HCT116 (cell line): ENCODE data around the gene TACC3. TPM values are rescaled to one million over a fixed set of nuclear protein-coding genes. Genes with fewer than 3 reads are reported as not detected.

Experiments used
- ATAC-seq: fragments of 200-7000 bp; cut with Tn5 transposase; 2 replicates; pipeline ENCODE4 v1.9.1; 2020; ENCODE audit warnings: mild to moderate bottlenecking, moderate library complexity
- BruUV-seq: library from RNA; stranded (reverse); fragments of 400-500 nt; replicated peaks from 2 replicates; lab custom pipeline; 2021; lab: Mats Ljungman, UMichigan
- CTCF ChIA-PET: fragments of 300-600 bp; sonication (Branson Sonifier 250); formaldehyde crosslinking; loops from one replicate; lab custom pipeline; 2021; ENCODE audit warnings: antibody characterized with exemption; lab: Charles Lee
- POLR2A ChIA-PET: fragments of 300-600, 350-600 bp; sonication (Branson Sonifier 250); formaldehyde crosslinking; loops from one replicate; lab custom pipeline; 2021; ENCODE audit warnings: antibody characterized with exemption; lab: Charles Lee
- RAD21 ChIA-PET, 2 experiments: fragments of 300-600 bp; sonication (Branson Sonifier 250); formaldehyde crosslinking; loops; one replicate each; lab custom pipeline; 2023; ENCODE audit warnings: low total read pairs in 2 of 2; ENCODE audit not compliant: uncharacterized antibody in 2 of 2, unreplicated experiment in 2 of 2, low non-redundant PET in 1 of 2; lab: Charles Lee
- DNase-seq: peaks from one replicate; pipeline ENCODE4 v3.0.0-alpha.2; 2010; ENCODE audit warnings: low read depth, low spot score
- H2AFZ ChIP-seq: fragments of 200-600 bp; shearing (Covaris generic), sonication (generic); 2 replicates; pipeline ENCODE4 v1.6.1; 2017; ENCODE audit warnings: low read depth, mixed run types, mixed read lengths, antibody characterized with exemption, low read length; ENCODE audit not compliant: poor library complexity, severe bottlenecking
- H3K27ac ChIP-seq: 2 replicates; pipeline ENCODE4 v1.5.1; 2012; ENCODE audit warnings: low read depth, low read length
- H3K27me3 ChIP-seq: fragments of 200-600 bp; sonication (generic); 2 replicates; pipeline ENCODE4 v1.6.1; 2016; ENCODE audit warnings: mixed run types, low read length, mixed read lengths; ENCODE audit not compliant: insufficient read depth
- H3K36me3 ChIP-seq, 2 experiments: fragments of 200-500 bp in 1 of 2; fragments of 200-600 bp in 1 of 2; sonication (Bioruptor generic) in 1 of 2; sonication (generic) in 1 of 2; 2 replicates each; pipeline versions ENCODE4 v1.5.1 to v1.6.1; 2014 to 2016; ENCODE audit warnings: low read length in 2 of 2, inconsistent platforms in 1 of 2, mixed read lengths in 1 of 2, mixed run types in 1 of 2; ENCODE audit not compliant: insufficient read depth in 2 of 2, control insufficient read depth in 1 of 2
- H3K4me1 ChIP-seq, 2 experiments: fragments of 200-600 bp in 1 of 2; sonication (generic) in 1 of 2; 2 replicates each; pipeline versions ENCODE4 v1.5.1 to v1.6.1; 2012 to 2017; ENCODE audit warnings: low read length in 2 of 2, inconsistent platforms in 1 of 2, mild to moderate bottlenecking in 1 of 2, mixed read lengths in 1 of 2, mixed run types in 1 of 2, moderate library complexity in 1 of 2; ENCODE audit not compliant: insufficient read depth in 2 of 2, control insufficient read depth in 1 of 2
- H3K4me2 ChIP-seq: fragments of 200-600 bp; sonication (generic); 2 replicates; pipeline ENCODE4 v1.6.1; 2017; ENCODE audit warnings: mixed run types, low read length, mixed read lengths
- H3K4me3 ChIP-seq, 2 experiments: fragments of 200-600 bp in 1 of 2; sonication (generic) in 1 of 2; replicated peaks in 1 of 2; 2 replicates each; pipeline ENCODE4 v1.5.1; 2011 to 2016; ENCODE audit warnings: low read length in 2 of 2, control low read depth in 1 of 2, low read depth in 1 of 2, mild to moderate bottlenecking in 1 of 2, mixed read lengths in 1 of 2, mixed run types in 1 of 2
- H3K79me2 ChIP-seq: fragments of 200-600 bp; sonication (generic); 2 replicates; pipeline ENCODE4 v1.6.1; 2017; ENCODE audit warnings: mild to moderate bottlenecking, mixed run types, low read length, moderate library complexity, mixed read lengths; ENCODE audit not compliant: insufficient read depth
- H3K9ac ChIP-seq: fragments of 200-600 bp; sonication (generic); 2 replicates; pipeline ENCODE4 v1.6.1; 2016; ENCODE audit warnings: low read length, mixed read lengths
- H3K9me2 ChIP-seq: fragments of 200-600 bp; sonication (generic), shearing (Covaris generic); 2 replicates; pipeline ENCODE4 v1.6.1; 2017; ENCODE audit warnings: mixed run types, mild to moderate bottlenecking, moderate library complexity; ENCODE audit not compliant: insufficient read depth
- H3K9me3 ChIP-seq, 2 experiments: fragments of 200-500 bp in 1 of 2; fragments of 200-600 bp in 1 of 2; sonication (Bioruptor generic) in 1 of 2; sonication (generic) in 1 of 2; 2 replicates each; pipeline ENCODE4 v1.6.1; 2014 to 2017; ENCODE audit warnings: low read length in 2 of 2, mixed read lengths in 2 of 2, inconsistent platforms in 1 of 2, low read depth in 1 of 2, mild to moderate bottlenecking in 1 of 2, mixed run types in 1 of 2, moderate library complexity in 1 of 2; ENCODE audit not compliant: control insufficient read depth in 1 of 2, insufficient read depth in 1 of 2
- H4K20me1 ChIP-seq: fragments of 200-600 bp; sonication (generic), shearing (Covaris generic); 2 replicates; pipeline ENCODE4 v1.6.1; 2017; ENCODE audit warnings: mixed run types, mild to moderate bottlenecking, moderate library complexity; ENCODE audit not compliant: insufficient read depth
- ELF1 ChIP-seq: IDR thresholded peaks from 2 replicates; pipeline ENCODE4 v1.6.1; 2012; ENCODE audit warnings: low read depth, borderline replicate concordance
- EZH2 ChIP-seq: fragments of 200-600 bp; sonication (generic); IDR thresholded peaks from 2 replicates; pipeline ENCODE4 v1.6.1; 2017; ENCODE audit warnings: antibody characterized with exemption, mixed run types
- EZH2phosphoT487 ChIP-seq: fragments of 200-600 bp; IDR thresholded peaks from 2 replicates; pipeline ENCODE4 v1.6.1; 2018; ENCODE audit warnings: antibody characterized with exemption, borderline replicate concordance
- FOSL1 ChIP-seq: IDR thresholded peaks from 2 replicates; pipeline ENCODE4 v1.6.1; 2012; ENCODE audit warnings: low read depth
- POLR2A ChIP-seq: IDR thresholded peaks from 2 replicates; pipeline ENCODE4 v1.7.0; 2011; ENCODE audit warnings: borderline replicate concordance; ENCODE audit not compliant: insufficient read depth, insufficient read length; ENCODE audit errors: extremely low read depth
- POLR2AphosphoS5 ChIP-seq: IDR thresholded peaks from 2 replicates; pipeline ENCODE4 v1.6.1; 2011; ENCODE audit warnings: mild to moderate bottlenecking, low read depth, low read length, moderate library complexity
- RAD21 ChIP-seq: IDR thresholded peaks from 2 replicates; pipeline ENCODE4 v1.6.1; 2012; ENCODE audit warnings: low read depth, mild to moderate bottlenecking
- REST ChIP-seq: IDR thresholded peaks from 2 replicates; pipeline ENCODE4 v1.6.1; 2012; ENCODE audit warnings: low read depth
- SIN3A ChIP-seq: IDR thresholded peaks from 2 replicates; pipeline ENCODE4 v1.6.1; 2012; ENCODE audit warnings: low read depth
- SP1 ChIP-seq: IDR thresholded peaks from 2 replicates; pipeline ENCODE4 v1.6.1; 2012; ENCODE audit warnings: low read depth
- SRF ChIP-seq: IDR thresholded peaks from 2 replicates; pipeline ENCODE4 v1.6.1; 2012; ENCODE audit warnings: low read depth
- YY1 ChIP-seq: IDR thresholded peaks from 2 replicates; pipeline ENCODE4 v1.6.1; 2011; ENCODE audit warnings: low read length, low read depth, moderate library complexity, mild to moderate bottlenecking; ENCODE audit not compliant: insufficient replicate concordance; ENCODE audit errors: extremely low read depth
- ZFX ChIP-seq: fragments of 450-650 bp; IDR thresholded peaks from 2 replicates; pipeline ENCODE4 v1.6.1; 2017
- ZNF274 ChIP-seq: fragments of 200-500 bp; sonication (Bioruptor generic); IDR thresholded peaks from 2 replicates; pipeline ENCODE4 v1.6.1; 2014; ENCODE audit warnings: mild to moderate bottlenecking, low read depth, low read length, inconsistent platforms
- intact Hi-C: fragments of 100-400 bp; cut with micrococcal nuclease; formaldehyde crosslinking; loops from 2 replicates; pipeline ENCODE4 v1.10.0; 2022
- total RNA-seq: library from RNA; stranded (reverse); gene quantifications from one replicate; pipeline ENCODE4 v1.2.1, GENCODE V29; 2021; ENCODE audit not compliant: unreplicated experiment
- TF ChIP-seq, protein P1 (sequence below): IDR thresholded peaks from 2 replicates; pipeline ENCODE4 v1.6.1; 2012

TACC3 gene
- total RNA-seq, 1 experiment from 2014 or later = 106 TPM

GRCh38 chr4:1777822-1778641 lies 56.7 kb downstream of the TACC3 start:
- RAD21 ChIA-PET = no interaction called here
- POLR2A ChIA-PET = interaction anchor here (0.6 to 1.4 kb wide), 3 partner anchors 14 to 28 kb away, joined by 3 to 4 read pairs (median 3); partner anchors contain the start of gene FGFR3
- peaks cover 11 to 21% of the 10 kb centered on the region in 2 experiments; a peak in 3 of 4 replicates for H3K4me1 ChIP-seq
- no peak for DNase-seq
- CTCF ChIA-PET = interaction anchor here (2.3 kb wide), 1 partner anchor 10 kb away, joined by 8 read pairs; no protein-coding TSS in a partner anchor
- no TSS peak for BruUV-seq
- peak; percentile 66 for ATAC-seq
- TF ChIP-seq SP1 = no peak
- TF ChIP-seq, all 23 proteins: peak for 0
- Histone ChIP-seq H3K27ac (peak overlapping the region; percentile 30; the same call in 1 of the 2 replicates), H3K27me3 (no peaks in the 10 kb centered on the region), H3K4me3 (no peak overlapping the region; a peak in 1 of 4 replicates), H4K20me1 (no peaks in the 10 kb centered on the region), H3K4me2 (peak overlapping the region; percentile 58), H3K9me2 (no peaks in the 10 kb centered on the region), H3K9ac (peak overlapping the region; percentile 14; the same call in 1 of the 2 replicates), H3K36me3 (no peaks in the 10 kb centered on the region), H2AFZ (no peak overlapping the region), H3K79me2 (no peaks in the 10 kb centered on the region), H3K9me3 (no peaks in the 10 kb centered on the region)
- intact Hi-C loops = no loop called here

DNA sequence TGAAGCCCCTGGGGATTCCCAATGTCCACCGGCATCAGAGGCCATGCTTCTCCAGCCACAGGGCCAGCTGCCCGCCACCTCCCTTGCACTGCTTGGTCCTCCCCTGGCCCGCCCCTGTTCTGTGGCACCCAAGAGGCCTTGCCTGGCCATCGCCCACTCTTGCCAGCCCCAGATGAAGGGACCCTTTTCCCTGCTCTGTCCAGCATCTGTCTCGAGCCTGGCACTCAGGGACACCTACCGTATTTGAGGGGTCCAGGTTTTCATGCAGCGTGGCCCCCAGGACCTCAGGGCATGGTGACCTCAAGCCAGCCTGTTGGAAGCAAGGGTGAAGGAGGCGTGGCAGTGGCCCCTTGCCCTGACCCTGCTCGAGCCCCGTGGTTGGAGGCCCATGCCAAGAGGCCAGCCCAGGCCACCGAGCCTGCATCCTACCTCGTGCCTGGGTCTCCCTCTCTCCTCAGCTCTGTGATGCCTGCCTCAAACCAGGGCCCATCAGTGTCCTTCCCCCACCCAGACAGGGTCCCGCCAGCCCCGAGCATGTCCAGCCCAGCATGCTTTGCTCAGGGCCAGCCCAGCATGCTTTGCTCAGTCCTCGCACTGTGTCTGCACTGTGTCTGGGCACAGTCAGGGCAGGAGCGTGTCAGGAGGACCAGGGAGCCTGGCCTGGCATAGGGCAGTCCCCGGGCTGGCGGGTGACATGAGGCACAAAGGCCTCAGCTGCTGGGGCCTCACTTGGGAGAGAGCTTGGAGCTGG lies 57.5 kb downstream of the TACC3 start:
- Histone ChIP-seq H3K9ac (0 out of 2 replicates have a peak overlapping the region, but pooled peaks have one; percentile 14), H3K4me2 (peak overlapping the region; percentile 58), H2AFZ (no peak overlapping the region), H4K20me1 (no peaks in the 10 kb centered on the region), H3K27ac (peak overlapping the region; percentile 30; the same call in 1 of the 2 replicates), H3K9me2 (no peaks in the 10 kb centered on the region), H3K36me3 (no peaks in the 10 kb centered on the region), H3K9me3 (no peaks in the 10 kb centered on the region), H3K4me3 (no peak overlapping the region), H3K79me2 (no peaks in the 10 kb centered on the region), H3K27me3 (no peaks in the 10 kb centered on the region), H3K4me1 (peaks cover 11 to 21% of the 10 kb centered on the region in 2 experiments; a peak in 3 of 4 replicates)
- ChIA-PET CTCF (interaction anchor here (2.3 kb wide), 1 partner anchor 11 kb away, joined by 8 read pairs; no protein-coding TSS in a partner anchor), POLR2A (no interaction called here), RAD21 (no interaction called here)
- intact Hi-C loops = no loop called here
- no TSS peak for BruUV-seq
- ATAC-seq (no peak), DNase-seq (no peak)
- TF ChIP-seq FOSL1 (no peak), SP1 (no peak), EZH2 (no peak), YY1 (no peak), SRF (no peak), ELF1 (no peak), ZNF274 (no peak), REST (no peak), POLR2AphosphoS5 (no peak), EZH2phosphoT487 (no peak), POLR2A (no peak), ZFX (no peak), SIN3A (no peak), RAD21 (no peak)
- TF ChIP-seq, protein P1, sequence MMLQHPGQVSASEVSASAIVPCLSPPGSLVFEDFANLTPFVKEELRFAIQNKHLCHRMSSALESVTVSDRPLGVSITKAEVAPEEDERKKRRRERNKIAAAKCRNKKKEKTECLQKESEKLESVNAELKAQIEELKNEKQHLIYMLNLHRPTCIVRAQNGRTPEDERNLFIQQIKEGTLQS = no peak
